HS-5 (cell line): ENCODE data around the gene NPHP4.

Experiments used
- DNase-seq: peaks from one replicate; pipeline ENCODE4 v3.0.0-alpha.2; 2012; ENCODE audit warnings: low read depth

The NPHP4 gene

DNA sequence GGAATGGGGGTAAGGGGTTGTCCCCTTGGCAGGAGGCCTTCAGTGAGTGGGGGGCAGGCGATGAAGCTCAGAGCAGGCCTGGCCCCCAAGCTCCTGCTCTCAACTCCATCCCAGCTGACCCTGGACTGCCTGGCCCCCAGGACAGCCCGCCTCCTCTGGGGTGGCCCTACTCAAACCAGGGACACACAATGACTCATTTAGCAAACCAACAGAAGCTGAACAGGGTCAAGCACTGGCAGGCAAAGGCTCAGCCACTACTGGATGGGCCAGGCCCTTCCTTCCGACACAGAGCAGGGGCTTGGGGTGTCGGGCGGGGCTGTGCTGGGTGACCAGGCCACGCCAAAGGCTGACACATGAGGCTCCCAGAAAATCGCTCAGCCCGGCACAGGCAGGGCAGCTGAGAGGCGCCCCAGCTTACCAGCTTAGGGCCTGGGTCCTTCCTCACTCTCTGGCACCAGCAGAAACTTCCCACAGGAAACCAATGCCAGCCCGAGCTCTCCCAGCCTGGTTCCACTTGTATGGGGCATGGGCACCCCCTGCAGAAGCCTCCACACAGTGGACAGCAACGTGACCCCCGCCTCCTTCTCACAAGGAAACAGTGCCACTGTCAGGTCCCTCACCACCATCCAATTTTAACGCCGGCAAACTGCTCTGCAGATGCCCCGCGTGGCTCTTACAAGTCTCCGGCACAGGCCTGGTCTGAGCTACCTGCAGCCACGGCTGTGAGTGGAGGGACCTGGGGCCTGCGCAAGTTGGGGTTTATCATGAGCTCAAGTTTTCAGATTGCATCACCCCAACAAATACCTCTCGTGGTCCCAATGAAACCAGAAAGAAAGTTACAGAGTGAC is 114.3 kb downstream of the NPHP4 start:
- DNase-seq, result no peak

DNA sequence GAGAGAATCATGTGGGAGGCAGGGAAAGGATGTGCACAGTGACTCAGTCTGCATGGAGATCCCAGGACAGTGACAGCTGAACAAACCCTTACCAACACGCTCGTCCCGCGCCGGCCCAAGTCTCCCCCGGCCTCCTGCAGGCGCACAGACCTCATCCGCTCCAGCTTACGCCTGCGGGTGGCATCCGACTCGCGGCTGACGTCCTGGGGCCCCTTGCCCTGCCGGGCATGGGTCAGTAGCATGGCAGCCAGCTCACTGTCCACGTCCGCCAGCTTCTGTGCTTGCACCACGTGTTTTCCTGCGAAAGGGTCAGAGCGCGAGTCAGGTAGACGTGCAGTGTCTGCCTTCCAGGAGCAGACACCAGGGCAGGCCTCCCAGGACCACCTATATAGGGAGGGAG is 115.2 kb downstream of the NPHP4 start:
- no peak for DNase-seq

DNA sequence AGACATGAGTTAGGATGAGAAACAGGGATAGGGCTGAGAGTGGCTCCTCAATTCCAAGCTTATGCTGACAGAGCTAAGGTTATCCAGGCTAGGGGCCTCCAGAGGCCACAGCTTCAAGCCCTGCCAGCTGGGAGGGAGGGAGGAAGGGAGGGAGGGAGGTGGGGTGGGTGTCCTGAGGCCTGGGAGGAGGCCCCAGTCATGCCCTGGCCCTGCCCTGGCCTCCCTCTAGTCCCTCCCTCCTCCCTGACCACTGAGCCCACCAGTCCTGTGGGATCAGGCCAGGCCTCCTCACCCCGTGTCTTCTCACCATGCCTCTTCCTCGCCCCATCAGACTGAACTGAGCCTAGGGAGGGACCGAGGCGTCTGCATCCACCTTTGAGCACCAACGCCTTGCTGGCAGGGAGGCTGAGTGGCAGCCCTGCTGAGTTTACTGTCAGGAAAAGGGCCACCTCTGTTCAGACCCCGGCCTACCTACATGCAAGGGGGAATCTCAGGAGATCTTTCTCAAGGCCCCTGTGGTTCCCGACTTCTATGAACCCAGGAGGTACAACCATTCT is 116.1 kb downstream of the NPHP4 start:
- DNase-seq, result no peak

DNA sequence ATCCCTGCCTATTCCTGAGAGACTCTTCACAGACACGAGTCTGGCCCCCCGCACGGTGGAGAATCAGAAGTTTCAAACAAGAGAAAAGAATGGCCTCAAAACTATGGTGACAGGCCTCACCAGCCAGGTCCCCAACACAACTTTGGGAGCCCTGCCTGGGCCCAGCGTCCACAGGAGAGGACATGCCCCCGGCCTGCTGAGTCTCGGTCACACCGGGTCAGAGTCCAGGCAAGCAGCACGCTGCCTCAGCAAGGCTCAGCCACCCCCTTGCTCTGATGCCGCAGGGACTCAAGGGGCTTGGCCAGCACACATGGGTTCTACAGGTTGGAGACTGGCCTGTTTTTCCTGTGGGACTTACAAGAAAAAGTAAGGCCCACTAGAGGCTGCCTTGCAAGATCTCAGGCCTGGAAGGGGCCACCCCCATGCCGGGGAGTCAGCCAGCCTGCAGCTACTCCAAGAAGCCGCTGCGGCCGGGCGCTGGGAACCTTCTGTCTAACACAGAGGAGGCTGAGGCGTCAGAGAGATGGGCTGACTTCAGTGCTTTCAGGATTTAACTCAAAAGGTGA is 116.8 kb downstream of the NPHP4 start:
- no peak for DNase-seq

DNA sequence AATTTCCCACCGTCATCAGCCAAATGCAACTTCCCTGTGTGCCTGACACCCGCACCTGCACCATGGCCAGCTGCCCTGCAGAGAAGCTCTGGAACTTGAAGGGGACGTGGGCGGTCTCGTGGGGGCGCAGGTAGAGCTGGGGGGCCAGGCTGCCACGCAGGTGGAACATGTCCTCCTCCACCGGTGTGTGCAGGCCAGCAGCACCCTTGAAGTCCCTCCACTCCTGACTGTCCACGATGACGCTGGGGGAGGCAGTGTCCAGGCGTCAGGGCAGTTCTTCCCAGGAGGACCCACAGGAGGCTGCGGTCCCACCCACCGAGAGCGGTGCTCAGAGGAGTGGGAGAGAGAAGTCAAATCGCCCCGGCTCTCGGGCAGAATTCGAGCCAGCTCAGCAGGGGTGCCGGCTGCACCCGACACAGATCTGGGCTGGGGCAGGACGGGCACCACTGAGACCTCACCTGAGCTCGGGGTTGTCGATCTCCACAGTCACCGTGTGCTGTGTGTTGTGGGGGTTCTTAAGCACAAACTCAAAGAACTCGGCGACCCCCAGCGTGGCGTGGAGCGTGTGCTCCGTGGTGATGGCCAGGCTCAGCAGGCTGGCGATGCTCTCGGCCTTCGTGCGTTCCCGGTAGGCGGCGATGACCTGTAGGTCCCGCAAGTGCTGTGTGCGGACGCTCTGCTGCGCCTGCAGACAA is 117.7 kb downstream of the NPHP4 start:
- no peak for DNase-seq

DNA sequence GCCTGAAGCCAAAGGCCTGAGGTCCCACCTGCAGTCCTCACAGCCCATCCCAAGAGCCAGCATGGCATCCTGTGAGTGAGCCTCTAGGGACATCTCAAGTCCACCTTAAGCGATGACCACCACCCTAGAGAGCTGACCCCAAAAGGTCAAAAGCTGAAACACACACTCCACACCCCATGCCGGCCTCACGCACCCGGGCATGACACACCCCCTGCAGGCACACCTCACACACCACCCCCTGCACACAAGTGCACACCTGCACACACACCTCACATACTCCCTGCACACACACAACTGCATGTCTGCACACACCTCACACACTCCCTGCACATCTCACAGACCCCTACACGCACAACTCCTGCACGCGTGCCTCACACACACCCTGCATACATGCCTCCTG is 118.7 kb downstream of the NPHP4 start:
- DNase-seq, result no peak

DNA sequence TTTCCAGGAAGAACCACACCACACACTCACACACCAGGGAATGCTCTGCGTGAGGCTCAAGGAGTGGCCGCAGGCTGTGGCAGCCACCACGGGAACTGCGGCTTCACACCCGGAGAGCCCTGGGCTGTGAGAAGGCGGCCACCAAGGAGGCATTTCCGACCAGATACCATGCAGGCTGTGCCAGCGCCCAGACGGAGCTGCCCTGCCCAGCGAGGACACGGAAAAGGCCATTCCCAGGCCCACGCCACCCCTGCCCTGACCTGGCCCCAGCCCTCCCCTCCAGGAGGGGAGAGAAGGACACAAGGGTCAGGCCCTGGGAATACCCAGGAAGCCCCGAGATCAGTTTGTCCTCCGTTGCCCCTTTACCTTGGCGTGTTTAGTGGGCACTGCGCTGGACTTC is 119.3 kb downstream of the NPHP4 start:
- no peak for DNase-seq

DNA sequence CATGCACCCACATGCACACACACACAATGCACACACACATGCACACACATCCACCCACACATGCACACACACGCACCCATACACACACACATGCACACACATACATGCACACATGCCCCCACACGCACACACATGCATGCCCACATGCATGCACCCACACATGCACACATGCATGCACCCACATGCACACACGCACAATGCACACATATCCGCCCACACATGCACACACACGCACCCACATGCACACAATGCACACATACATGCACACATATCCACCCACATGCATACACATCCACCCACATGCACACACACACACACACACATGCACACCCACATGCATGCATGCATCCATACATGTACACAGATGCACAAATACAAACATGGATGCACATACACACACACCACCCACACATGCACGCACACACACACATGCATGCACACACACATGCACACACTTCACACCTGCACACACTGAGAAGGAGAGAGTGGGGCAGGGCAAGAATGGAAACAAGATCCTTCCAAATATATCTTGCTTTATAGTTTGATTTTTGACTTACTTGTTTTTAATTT is 123.2 kb downstream of the NPHP4 start:
- DNase-seq, result no peak

DNA sequence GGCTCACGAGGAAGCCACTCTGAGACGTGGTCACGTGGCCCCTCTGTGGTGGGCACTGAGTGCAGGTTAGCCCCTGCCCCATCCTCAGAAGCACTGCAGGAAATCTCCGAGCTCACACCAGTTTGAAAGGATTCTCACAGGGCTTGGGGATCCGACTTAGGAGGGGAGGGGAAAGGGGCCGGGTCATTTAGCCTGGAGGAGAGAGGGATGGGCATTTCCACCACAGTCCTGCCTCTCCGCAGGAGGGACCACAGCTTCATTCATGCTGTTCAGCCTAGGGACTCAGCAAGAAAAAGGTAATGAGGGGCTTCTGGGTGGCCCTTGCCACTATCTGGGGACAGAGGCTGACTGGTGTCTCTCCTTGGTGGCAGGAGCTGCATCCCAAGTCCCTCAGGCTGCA is 126.5 kb downstream of the NPHP4 start:
- no peak for DNase-seq

DNA sequence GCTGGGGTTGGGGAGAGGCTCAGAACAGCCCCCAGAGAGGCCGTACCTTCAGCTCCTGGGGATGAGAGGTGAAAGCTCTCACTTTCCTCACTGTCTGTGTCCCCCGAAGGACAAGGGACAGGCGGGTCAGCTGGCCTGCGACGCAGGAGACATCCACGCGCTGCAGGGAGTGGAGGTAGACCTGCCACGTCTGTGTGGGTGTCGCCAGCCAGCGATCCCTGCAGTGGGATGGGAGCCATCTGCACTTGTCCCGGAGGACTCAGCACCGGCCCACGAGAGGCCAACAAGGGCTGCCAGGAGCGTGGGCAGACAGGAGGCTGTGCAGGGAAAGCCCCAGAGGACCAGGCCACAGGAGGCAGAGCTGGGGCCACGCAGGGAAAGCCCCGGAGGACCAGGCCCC is 127.2 kb downstream of the NPHP4 start:
- no peak for DNase-seq

DNA sequence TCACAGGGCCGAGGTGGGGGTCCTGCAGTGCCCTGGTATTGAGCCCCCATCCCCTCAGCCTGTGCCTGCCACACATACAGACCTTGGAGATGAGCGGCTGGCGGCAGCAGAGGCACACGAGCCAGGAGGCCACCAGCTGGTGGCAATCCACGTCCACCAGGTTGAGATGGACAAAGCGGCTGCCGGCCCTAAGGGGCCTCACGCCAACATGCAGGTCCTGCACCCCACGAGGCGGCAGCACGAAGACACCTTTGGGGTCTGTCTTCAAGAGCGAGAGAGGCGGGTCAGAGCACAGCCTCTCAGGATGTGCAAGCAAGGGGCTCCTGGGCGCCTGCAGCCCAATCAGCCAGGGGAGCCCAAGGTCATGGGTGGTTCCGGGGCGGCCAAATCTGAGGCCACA is 128.0 kb downstream of the NPHP4 start:
- DNase-seq, result no peak

DNA sequence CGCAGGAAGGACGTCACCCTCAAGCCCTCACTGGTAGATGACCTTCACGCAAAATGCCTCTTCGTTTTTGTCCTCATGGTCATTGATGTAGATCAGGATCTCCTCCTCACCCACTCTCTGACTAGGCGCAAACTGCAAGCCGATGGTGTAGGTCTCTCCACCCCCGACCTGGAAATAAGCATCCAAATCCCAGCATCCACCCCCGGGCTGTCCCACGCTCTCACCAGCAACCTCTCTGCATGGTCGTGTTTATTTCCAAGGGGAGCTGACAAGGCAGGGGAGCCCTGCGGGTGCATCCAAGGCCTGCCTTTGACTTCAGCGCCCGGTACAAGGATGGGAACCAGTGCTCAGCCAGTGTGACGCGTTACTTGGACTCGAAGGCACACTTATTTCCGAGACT is 129.0 kb downstream of the NPHP4 start:
- no peak for DNase-seq

DNA sequence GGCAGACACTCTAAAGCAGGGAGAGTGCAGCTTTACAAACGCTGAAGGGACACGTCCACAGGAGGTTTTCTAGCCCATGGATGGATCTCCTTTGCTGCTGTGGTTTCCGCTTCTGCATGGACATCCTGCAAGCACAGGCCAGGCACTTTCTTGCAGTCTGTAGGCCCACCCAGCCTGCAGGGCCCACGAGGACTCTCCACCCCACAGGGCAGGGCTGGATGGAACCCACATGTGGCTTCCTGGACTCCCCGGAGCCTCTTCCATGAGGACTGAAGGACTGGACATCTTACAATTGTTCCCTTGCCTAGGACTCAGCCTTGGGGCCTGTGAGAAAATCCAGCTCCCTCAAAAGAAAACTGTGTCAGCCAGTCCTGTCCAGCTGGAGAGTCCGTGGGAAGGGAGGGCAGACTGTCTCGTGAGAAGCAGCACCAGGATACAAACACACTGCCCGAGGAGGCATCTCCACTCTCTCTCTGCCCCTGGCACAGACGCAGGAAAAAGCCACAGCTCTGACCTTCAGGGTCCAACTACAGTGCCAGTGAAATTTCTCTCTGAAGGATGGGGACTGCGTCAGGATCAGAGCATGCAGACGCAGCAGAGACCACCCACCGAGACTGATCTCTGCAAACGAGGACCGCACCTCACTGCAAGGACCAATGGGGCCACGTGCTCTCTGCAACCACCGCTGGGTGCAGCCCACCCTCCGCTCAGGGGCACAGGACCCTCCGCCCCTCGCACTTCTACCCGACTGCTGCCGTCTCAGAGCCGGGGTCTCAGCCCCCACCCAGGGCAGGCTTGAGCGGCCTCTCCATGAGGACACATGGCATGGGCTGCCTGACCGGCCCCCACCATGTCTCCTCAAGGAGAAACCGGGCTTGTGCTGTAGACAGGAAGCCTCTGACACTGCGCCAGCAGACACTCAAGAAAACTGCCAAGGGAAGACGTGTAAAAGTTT is 130.1 kb downstream of the NPHP4 start:
- DNase-seq, result no peak

DNA sequence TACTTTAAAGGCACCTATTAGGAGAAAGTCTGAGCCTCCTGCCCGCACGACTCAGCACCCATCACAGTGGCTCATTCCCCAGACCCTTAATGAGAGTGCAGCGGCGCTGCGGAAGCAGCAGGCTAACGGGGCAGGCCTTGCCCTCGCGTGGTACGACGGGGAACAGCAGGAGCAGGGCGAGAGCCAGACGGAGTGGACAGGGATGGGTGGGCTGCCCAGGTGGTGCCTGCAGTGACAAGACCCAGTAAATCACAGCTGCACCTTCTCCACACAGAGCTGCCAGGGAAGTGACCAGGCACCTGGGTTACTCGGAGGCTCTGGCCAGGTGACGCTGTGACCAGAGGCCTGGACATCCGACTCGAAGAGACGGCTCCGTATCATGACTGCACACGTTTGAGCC is 131.9 kb downstream of the NPHP4 start:
- no peak for DNase-seq

DNA sequence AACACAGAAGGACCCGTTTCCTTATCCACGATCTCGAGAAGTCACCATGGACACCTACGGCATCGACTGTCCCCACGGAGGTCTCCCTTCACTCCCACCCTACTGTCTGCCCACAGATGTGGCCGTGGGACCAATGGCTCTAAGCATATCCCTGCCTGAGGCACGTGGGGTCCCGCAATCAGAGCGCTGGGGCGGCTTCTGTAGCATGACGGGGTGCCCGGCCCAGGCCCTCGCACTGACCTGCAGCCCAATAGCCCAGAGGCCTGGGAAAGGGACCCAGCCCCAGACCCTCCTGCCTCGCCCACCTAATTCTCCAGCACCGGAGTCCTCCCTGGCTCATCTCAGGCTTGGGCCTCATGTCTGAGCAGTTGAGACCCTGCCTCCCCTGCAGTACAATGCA is 132.5 kb downstream of the NPHP4 start:
- no peak for DNase-seq

DNA sequence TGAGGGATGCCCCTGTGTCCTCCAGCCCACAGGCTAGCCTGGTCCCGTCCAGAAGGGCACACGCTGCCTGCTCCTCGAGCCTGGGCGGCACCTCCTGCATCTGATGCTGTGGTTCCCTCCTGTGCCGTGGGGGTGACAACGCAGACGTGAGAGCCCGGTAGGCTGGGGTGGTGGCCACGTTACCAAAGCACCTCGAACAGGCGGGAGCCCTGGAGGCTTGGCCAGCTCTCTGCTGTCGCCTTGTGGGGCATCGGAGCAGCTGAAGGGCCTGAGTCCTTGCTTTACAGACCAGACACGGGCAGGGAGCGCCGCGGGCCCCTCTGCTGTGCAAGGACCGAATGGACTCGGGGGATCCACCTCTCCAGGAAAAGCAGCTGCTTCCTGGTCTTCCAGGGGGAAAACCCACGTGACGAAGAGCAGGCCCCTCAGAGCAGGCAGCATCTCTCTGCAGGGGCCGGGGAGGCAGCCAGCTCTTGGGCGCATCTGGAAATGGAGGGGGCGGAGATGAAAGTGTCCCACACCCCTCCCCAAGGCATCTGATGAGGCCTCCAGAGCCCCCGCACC is 133.3 kb downstream of the NPHP4 start:
- no peak for DNase-seq

DNA sequence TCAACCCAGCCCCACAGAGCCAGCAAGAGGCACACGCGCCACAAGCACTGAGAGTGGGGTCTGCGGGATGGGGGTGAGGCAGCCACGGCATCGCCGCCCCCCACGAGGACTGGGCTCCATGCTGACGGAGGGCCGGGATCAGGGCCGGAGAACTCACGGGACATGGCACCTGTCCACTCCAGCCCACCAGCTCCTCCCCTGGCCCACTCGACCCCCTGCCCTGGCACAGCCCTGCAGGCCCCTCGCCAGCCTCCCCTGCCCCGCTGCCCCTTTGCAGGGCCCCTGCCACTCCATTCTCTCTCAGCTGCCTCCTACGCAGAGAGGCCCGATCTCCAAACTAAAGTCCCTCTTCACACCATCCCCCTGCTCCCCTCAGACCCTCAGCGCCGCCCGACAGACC is 134.0 kb downstream of the NPHP4 start:
- DNase-seq, result no peak

DNA sequence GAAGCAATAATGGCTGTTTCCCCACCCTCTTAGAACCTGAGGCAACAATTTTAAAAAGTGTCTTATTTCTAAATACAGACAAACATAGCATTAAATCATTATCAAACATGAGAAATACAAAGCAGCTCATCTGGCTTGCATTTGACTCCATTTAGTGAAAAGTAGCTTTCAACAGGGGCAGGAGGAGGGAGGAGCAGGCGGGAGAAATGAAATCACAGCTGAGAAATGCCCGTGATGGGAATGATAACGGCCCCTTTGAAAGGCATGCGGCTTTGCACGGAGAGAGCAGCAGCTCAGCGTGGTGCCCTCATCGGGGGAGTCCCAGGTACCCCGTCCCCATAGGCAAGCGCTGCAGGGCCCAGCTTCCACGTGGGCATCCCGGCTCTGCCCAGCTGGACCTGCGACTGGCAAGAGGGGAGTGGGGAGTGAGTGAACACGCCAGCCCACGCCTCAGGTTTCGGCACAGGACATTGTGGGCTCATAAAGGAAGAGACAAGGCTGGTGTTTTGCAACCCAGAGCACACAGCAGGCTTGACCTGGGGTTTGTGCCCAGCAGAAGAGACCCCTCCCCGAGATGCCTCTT is 134.6 kb downstream of the NPHP4 start:
- no peak for DNase-seq

DNA sequence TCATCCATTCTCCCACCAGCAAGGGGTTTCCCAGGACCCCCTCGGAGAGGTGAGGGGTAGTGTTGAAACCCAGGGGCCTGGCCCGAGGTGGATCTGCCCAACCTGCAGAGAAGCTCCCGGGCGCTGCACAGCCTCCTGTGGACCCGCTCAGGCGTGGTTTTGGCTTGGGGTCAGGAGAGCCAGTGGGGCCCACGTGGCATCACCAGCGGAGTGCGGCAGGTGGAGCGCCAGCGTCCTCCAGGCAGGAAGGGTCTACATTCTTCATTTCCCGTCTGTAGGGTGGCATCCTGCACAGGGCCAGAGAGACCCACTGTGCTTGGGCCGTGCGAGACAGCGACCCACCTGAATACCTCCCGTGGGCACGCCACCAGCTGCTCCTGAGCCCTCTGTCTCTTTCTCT is 135.2 kb downstream of the NPHP4 start:
- no peak for DNase-seq

DNA sequence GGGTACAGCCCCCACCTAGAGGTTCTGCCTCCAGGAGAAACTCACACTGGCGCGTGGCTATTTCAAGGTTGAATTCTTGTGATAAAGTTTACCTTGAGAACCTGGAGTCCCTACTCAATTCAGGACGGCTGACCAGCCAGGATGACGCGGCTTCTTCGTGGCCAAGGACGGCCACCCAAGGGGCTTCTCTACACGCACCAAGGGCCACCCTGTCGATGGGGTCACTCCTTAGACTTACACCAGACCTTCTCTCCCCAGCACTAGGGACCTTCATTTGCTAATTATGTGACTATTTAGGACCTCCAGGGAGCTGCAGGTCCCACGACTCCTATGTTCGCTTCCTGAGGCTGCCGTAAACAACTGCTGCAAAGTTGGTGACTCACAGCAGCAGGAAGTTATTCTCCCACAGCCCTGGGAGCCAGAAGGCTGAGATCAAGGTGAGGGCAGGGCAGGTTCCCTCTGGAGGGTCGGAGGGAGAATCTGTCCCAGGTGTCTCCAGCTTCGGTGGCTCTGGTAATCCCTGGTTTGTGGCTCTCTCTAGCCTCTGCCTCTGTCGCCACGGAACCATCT is 135.9 kb downstream of the NPHP4 start:
- DNase-seq, result no peak
